Esophagus squamous epithelium (tissue), 5 donors: ENCODE results near the gene GLB1L3. TPM values are rescaled to one million over a fixed set of nuclear protein-coding genes. Genes with fewer than 3 reads are reported as not detected.
A peak's percentile ranks its signal among the peaks of the same experiment; 100 is the strongest.

Source experiments
- DNase-seq: peaks from one replicate; lab custom pipeline; 2025; lab: John Stamatoyannopoulos, UW
- H3K27ac ChIP-seq, 4 donors: fragments of 200-600 bp; sonication (generic); one replicate each; pipeline ENCODE4 v1.5.1; 2016 to 2019; ENCODE audit warnings: mild to moderate bottlenecking in 1 of 4
- H3K27me3 ChIP-seq, 4 donors: fragments of 200-600 bp; sonication (generic); 1 replicate in 3 of 4; 2 replicates in 1 of 4; pipeline versions ENCODE4 v1.5.1 to v1.6.0; 2017 to 2021; ENCODE audit warnings: antibody characterized with exemption in 1 of 4
- H3K36me3 ChIP-seq, 3 donors: fragments of 200-600 bp; sonication (generic); one replicate each; pipeline ENCODE4 v1.5.1; 2016 to 2019
- H3K4me1 ChIP-seq, 3 donors: fragments of 200-600 bp; sonication (generic); one replicate each; pipeline ENCODE4 v1.5.1; 2017 to 2019
- H3K4me3 ChIP-seq, 4 donors: fragments of 200-600 bp; sonication (generic); 1 replicate in 3 of 4; 2 replicates in 1 of 4; pipeline ENCODE4 v1.5.1; 2016 to 2019; ENCODE audit warnings: mild to moderate bottlenecking in 2 of 4, moderate library complexity in 1 of 4
- H3K9me3 ChIP-seq, 3 donors: fragments of 200-600 bp; sonication (generic); one replicate each; pipeline ENCODE4 v1.5.1; 2016 to 2019
- POLR2A ChIP-seq, 4 donors: fragments of 450-650 bp; IDR thresholded peaks; one replicate each; pipeline ENCODE4 v1.6.1; 2017; ENCODE audit warnings: antibody characterized with exemption in 4 of 4, mild to moderate bottlenecking in 4 of 4, moderate library complexity in 3 of 4
- WGBS, 2 donors: methylation state at CpG; one replicate each; pipeline ENCODE4 v1.1.5; 2018; 5-methylcytosine and 5-hydroxymethylcytosine counted together
- intact Hi-C: fragments of 100-400 bp; cut with DNase I; formaldehyde crosslinking; loops from one replicate; pipeline ENCODE4 v1.15.0; 2022
- total RNA-seq, 4 donors: library from RNA; depleted of rRNA; stranded (reverse); fragments of >200 nt; gene quantifications; one replicate each; pipeline ENCODE4 v1.1.0, GENCODE V29; 2016
- TF ChIP-seq, protein P1 (sequence below), 6 experiments: fragments of 450-650 bp in 4 of 6; fragments of 200-600 bp in 2 of 6; sonication (generic) in 2 of 6; IDR thresholded peaks; one replicate each; pipeline ENCODE4 v1.5.1; 2016 to 2019; ENCODE audit warnings: antibody characterized with exemption in 6 of 6, mild to moderate bottlenecking in 4 of 6, moderate library complexity in 4 of 6
- donor health status: DM: yes; HTN: yes; CAD: no.

The GLB1L3 gene
- total RNA-seq, 4 donors from 2014 or later: under 0.01 TPM; not detected in 3

GRCh38 chr11:134250246-134250645, 25.9 kb upstream of the GLB1L3 start:
- H3K9me3 ChIP-seq: no peaks in the 10 kb centered on the region
- no peak for TF ChIP-seq POLR2A (IDR thresholded peaks at IDR 0.05)
- TF ChIP-seq, protein P1, sequence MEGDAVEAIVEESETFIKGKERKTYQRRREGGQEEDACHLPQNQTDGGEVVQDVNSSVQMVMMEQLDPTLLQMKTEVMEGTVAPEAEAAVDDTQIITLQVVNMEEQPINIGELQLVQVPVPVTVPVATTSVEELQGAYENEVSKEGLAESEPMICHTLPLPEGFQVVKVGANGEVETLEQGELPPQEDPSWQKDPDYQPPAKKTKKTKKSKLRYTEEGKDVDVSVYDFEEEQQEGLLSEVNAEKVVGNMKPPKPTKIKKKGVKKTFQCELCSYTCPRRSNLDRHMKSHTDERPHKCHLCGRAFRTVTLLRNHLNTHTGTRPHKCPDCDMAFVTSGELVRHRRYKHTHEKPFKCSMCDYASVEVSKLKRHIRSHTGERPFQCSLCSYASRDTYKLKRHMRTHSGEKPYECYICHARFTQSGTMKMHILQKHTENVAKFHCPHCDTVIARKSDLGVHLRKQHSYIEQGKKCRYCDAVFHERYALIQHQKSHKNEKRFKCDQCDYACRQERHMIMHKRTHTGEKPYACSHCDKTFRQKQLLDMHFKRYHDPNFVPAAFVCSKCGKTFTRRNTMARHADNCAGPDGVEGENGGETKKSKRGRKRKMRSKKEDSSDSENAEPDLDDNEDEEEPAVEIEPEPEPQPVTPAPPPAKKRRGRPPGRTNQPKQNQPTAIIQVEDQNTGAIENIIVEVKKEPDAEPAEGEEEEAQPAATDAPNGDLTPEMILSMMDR (IDR thresholded peaks at IDR 0.05): no peak
- no peaks in the 10 kb centered on the region for H3K27me3 ChIP-seq
- no peak overlapping the region for H3K4me3 ChIP-seq
- H3K36me3 ChIP-seq: peaks cover 0 to 62% (median 28%) of the 10 kb centered on the region in 3 donors
- intact Hi-C loops: no loop called here
- H3K27ac ChIP-seq: no peak overlapping the region
- 85 to 94% methylated on average over 3 of the region's 3 CpGs for WGBS, 2 donors
- peaks cover 11 to 30% (median 15%) of the 10 kb centered on the region in 3 donors for H3K4me1 ChIP-seq
- no peak for DNase-seq

DNA sequence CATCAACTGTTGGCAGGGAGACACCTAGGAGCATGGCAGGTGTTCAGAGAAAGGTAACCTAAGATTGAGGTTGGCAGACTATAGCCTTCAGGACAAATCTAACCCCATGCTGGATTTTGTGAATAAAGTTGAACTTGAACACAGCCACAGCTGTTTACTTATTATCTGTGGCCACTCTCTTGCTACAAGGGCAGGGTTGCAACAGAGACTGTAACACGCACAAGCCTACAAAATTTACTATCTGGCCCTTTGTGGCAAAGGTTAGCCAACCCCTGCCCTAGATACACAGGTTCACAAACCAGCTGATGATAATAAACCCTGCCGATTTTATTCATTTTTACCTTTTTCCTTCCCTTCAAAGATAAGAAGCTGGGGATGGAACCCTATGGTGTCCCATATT, 25.5 kb upstream of the GLB1L3 start:
- Histone ChIP-seq H3K9me3 (no peaks in the 10 kb centered on the region), H3K36me3 (peaks cover 0 to 57% (median 24%) of the 10 kb centered on the region in 3 donors), H3K27ac (no peak overlapping the region), H3K27me3 (no peaks in the 10 kb centered on the region), H3K4me3 (no peak overlapping the region), H3K4me1 (peaks cover 11 to 31% (median 15%) of the 10 kb centered on the region in 3 donors)
- no peak for DNase-seq
- TF ChIP-seq, protein P1 (IDR thresholded peaks at IDR 0.05): no peak
- TF ChIP-seq POLR2A (IDR thresholded peaks at IDR 0.05): no peak
- intact Hi-C loops: no loop called here
- 89 to 93% methylated on average over 2 of the region's 2 CpGs for WGBS, 2 donors

DNA sequence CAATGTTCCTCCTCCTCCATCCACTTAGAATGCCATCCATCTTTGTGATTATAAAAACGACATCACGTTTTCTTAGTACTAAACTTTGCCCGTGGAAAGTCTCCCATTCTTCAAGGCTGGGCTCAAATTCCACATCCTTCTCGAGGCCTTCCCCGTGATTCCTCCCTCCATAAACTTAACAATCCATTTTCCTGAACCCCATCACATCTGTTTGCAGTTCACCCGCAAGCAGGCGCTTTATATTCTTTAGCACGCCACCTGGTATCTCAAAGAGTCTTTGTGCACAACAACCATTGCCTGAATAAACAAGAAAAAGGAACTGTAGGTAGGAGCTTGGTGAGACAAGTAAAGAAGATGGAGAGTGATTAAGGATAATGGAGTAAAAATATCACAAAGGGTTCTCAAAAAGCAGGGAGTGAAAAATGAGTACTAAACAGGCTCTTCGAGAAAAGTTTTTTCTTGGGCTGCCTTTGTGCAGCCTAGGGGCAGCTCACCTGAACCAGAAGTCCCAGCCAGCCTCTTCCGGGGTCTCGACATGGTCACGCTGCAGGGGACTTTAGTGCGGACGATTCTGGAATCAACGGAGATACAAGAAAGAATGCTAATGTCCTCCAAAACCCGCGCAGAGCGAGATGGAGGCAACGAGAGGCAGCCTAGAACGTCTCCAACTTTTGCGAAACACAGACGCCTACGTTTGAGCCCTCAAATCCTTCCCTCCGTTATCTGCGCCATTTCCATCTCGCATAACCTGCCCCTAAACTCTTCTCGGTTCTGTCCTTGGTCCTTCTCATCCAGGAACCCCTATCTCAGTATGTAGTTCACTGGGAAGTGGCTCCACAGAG, 23.6 kb upstream of the GLB1L3 start:
- intact Hi-C loops: no loop called here
- Histone ChIP-seq H3K27ac (peak overlapping the region; percentile 64 to 86 (median 76)), H3K27me3 (no peaks in the 10 kb centered on the region), H3K36me3 (peaks cover 0 to 53% (median 5%) of the 10 kb centered on the region in 3 donors), H3K4me3 (peak overlapping the region; percentile 68 to 97 (median 90)), H3K9me3 (no peaks in the 10 kb centered on the region), H3K4me1 (peaks cover 11 to 31% (median 15%) of the 10 kb centered on the region in 3 donors)
- DNase-seq: no peak
- TF ChIP-seq, protein P1 (IDR thresholded peaks at IDR 0.05): no peak
- no peak for TF ChIP-seq POLR2A (IDR thresholded peaks at IDR 0.05)
- 3 to 5% methylated on average over 25 to 27 of the region's 27 CpGs for WGBS, 2 donors

DNA sequence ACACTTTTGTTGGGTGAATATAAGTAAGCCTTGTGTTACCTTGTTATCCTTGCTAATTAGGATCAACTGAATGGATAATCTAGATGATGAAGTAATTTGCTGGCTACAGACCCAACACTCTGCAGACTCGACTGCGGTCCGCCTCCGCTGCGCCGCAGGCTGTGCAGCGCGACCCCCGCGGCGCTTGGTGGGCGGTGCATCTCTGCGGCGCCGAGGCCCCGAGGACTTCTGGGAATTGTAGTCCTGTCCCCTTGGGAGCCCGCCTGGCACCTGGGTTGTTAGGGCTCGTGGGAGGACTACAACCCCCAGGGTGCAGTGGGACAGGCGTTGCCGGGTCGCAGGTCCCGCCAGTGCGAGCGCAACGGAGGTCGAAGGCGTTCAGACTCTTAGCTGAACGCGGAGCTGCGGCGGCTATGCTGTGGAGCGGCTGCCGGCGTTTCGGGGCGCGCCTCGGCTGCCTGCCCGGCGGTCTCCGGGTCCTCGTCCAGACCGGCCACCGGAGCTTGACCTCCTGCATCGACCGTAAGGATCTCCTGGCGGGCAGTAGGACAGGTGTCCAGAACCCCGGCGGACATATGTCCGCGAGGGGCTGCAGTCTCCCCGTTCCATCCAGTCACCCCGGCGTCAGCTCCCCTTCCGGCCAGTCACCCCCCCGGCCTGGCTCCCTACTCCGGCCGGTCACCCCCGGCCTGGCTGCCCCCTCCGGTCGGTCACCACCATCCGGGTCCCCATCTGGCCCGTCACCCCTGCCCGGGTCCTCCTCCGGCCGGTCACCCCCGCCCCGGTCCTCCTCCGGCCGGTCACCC, 22.8 kb upstream of the GLB1L3 start, which contains the start of the genes ACAD8 and THYN1:
TSS of gene ACAD8 (plus strand) at position 381 of the 806 bp plus-strand sequence. CDS start at position 414, 33 bp downstream.
TSS of gene THYN1 (minus strand) at position 165 of the 806 bp plus-strand sequence. CDS start 470 bp downstream, outside the sequence.
- Histone ChIP-seq H3K27ac (peak within 1 kb of the TSS; percentile 71 to 86 (median 79)), H3K4me1 (peaks cover 11 to 31% (median 15%) of the 10 kb centered on the region in 3 donors), H3K4me3 (peak within 1 kb of the TSS; percentile 68 to 97 (median 90)), H3K27me3 (no peaks in the 10 kb centered on the region), H3K36me3 (peaks cover 0 to 53% (median 0%) of the 10 kb centered on the region in 3 donors), H3K9me3 (no peaks in the 10 kb centered on the region)
- intact Hi-C loops: no loop called here
- DNase-seq: peak; percentile 75
- TF ChIP-seq, protein P1 (IDR thresholded peaks at IDR 0.05): peak in 5 of 6 experiments; percentile 34 to 46 (median 41)
- TF ChIP-seq POLR2A (IDR thresholded peaks at IDR 0.05): peak in 3 of 4 donors; percentile 26 to 66 (median 61)
- 0 to 1% methylated on average over 12 to 15 of the region's 70 CpGs for WGBS, 2 donors
